ENCODE measurements around the gene TBXAS1. TPM values are rescaled to one million over a fixed set of nuclear protein-coding genes. Genes with fewer than 3 reads are reported as not detected.

TBXAS1 gene
- total RNA-seq = 0.62 TPM in 1 of 2 replicates, not detected in the other

DNA sequence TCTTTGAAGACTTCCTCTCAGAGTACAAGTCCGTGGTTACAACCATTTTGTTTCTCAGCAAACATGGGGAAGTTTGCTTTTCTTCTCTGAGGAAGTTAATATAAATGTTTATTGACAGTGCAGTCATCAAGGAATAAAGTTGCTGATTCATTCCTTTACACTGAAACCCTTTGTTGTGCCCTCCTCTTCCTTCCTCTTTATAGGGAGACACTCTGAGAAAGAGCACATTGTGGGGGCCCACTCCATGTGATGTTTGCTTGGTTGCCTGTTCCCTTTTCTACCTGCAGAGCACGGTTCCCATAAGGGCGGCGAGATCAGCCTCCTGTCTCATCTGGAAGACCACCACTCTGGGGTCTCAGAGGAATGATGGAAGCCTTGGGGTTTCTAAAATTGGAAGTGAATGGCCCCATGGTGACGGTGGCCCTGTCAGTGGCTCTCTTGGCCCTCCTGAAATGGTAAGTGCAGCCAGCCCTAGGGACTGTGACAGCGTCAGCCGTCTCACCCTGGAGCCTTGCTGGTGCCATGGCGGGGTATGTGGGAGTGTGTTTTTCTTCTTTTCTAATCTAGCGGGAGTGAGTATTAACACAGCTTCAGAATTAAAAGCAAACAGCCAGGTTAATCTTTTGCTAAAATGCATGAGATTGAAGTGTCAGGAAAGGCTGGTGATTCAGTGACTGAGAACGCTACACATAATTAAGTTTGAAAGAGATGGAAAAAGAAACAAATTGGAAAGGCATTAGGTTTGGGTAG, at the start of gene TBXAS1:
Gene TBXAS1 (plus strand): TSS at position 240 of the 750 bp plus-strand sequence. CDS start 127 bp downstream, at position 367.

DNA sequence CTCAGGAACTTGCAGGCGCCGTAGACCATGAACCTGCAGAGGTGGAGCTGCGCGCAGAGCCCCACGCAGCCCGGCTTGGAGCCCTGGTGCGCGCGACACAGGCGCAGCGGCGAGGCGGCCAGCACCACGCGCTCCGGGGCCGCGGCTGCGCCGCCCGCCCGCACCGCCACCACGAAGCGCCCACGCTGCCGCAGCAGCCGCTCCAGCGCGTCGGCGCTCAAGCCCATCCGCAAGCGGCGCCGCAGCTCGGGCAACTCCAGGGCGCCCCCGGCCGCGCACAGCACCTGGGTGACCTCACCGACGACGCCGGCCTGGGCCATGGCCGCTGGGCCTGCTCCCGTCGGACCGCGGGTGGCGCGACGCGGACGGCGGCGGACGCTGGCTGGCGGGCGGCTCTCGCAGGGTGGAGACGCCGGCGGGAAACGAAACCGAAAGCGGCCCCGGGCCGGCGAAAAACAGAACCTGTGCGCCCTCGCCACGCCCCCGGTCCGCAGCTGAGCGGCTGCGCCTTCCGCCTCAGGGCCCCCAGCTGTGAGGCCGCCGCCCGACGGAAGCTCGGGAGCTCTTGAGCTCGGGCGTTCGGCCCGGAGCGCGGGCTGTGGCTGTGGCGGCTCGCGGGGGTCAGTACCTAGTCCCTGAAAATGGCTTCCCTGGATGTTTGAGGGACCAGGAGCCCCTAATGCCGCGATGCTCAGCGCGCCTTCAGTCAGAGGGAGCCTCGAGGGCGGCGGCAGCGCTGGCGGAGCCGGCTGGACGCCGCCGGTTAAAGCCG, 233.7 kb downstream of the TBXAS1 start, which contains the start of gene PARP12:
Gene PARP12 (minus strand): TSS at position 424 of the 772 bp plus-strand sequence. CDS start 104 bp downstream, at position 320.

Other genes with a start within 250 kb of the TBXAS1 start
- 3.9 and 7.9 TPM in 2 replicates for gene HIPK2, start 51.3 kb upstream of the TBXAS1 start, total RNA-seq
- gene PARP12, start 233.7 kb downstream of the TBXAS1 start, total RNA-seq = 17.4 and 18.4 TPM in 2 replicates